Measurements from ENCODE around the gene ABCA1. TPM values are rescaled to one million over a fixed set of nuclear protein-coding genes. Genes with fewer than 3 reads are reported as not detected.
"Not testable (repeated sequence)": the region's sequence is repeated elsewhere in the genome, so short reads cannot be mapped to it uniquely, and the experiment has no call there.

The ABCA1 gene
- total and polyA plus RNA-seq, 2 donors (not counting 1 experiment from before 2014, with no cell fraction given) = 11.5 to 60.4 TPM

DNA sequence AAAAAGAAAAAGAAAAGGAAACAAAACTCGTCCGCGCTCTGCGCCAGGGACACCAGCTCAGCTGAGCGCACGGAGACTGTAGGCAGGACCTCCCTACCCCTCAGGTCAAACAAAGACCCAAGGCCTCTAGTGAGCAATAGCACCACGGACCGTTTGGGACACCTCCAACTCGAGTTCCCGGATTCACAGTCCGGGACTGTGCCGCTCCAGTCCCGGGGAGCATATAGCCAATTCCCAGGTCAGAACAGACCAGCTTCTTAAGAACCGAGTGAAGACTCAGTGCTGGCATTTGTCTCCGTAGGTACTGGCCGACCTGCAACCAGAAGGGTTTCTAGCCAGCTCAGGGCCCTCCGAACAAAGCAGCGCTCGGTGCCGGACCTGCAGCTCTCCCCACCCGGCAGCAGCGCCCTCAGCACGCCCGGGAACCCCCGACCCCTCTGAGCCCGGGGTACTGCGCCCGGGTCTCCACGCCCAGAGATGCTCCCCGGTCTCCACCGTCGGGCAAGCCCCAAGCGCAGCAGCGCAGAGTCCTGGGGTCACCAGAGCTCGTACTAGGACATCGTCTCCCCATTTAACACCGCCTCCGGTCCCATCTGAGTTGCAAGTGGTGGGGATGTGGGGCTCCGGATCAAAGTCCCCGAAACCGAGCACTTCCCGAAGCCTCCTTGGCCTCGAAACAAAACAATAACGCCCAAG, 591 bp downstream of the ABCA1 start:
- Histone ChIP-seq H3K4me1 (ENCODE audit: control insufficient read depth, extremely low read depth, insufficient read depth, low read length) (peaks cover 5% of the 10 kb centered on the region), H3K4me2 (ENCODE audit: extremely low read depth, insufficient read depth, low read length) (peak overlapping the region; percentile 72), H3K36me3 (ENCODE audit: control insufficient read depth, insufficient read depth, low read length) (no peaks in the 10 kb centered on the region), H3K79me2 (ENCODE audit: control insufficient read depth, insufficient read depth, low read length) (peaks cover 32% of the 10 kb centered on the region), H3K27me3 (ENCODE audit: control insufficient read depth, insufficient read depth, low read length) (no peaks in the 10 kb centered on the region), H3K27ac (ENCODE audit: insufficient read depth, low read length) (peak overlapping the region; percentile 73), H2AFZ (ENCODE audit: low read length) (peak overlapping the region; percentile 47), H4K20me1 (ENCODE audit: control insufficient read depth, extremely low read depth, insufficient read depth, low read length) (no peaks in the 10 kb centered on the region), H3K4me3 (replicated peaks in 1 of 4; ENCODE audit: control extremely low read depth in 1 of 4, insufficient read depth in 1 of 4, low read depth in 3 of 4, low read length in 4 of 4) (peak overlapping the region; percentile 89 to 99 (median 96)), H3K9ac (ENCODE audit: insufficient read depth, low read length) (peak overlapping the region; percentile 57), H3K9me3 (ENCODE audit: control insufficient read depth, insufficient read depth, low read depth, low read length) (no peaks in the 10 kb centered on the region)
- peak; percentile 44 to 62 for DNase-seq (ENCODE audit: low read depth in 2 of 2)
- no peak for TF ChIP-seq EZH2 (IDR thresholded peaks at IDR 0.05; ENCODE audit: low read length, missing control alignments)
- TF ChIP-seq, protein P1, sequence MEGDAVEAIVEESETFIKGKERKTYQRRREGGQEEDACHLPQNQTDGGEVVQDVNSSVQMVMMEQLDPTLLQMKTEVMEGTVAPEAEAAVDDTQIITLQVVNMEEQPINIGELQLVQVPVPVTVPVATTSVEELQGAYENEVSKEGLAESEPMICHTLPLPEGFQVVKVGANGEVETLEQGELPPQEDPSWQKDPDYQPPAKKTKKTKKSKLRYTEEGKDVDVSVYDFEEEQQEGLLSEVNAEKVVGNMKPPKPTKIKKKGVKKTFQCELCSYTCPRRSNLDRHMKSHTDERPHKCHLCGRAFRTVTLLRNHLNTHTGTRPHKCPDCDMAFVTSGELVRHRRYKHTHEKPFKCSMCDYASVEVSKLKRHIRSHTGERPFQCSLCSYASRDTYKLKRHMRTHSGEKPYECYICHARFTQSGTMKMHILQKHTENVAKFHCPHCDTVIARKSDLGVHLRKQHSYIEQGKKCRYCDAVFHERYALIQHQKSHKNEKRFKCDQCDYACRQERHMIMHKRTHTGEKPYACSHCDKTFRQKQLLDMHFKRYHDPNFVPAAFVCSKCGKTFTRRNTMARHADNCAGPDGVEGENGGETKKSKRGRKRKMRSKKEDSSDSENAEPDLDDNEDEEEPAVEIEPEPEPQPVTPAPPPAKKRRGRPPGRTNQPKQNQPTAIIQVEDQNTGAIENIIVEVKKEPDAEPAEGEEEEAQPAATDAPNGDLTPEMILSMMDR (conservative IDR thresholded peaks at IDR 0.05 in 1 of 2, IDR thresholded peaks at IDR 0.05 in 1 of 2; ENCODE audit: low read depth in 1 of 2, low read length in 2 of 2) = no peak

DNA sequence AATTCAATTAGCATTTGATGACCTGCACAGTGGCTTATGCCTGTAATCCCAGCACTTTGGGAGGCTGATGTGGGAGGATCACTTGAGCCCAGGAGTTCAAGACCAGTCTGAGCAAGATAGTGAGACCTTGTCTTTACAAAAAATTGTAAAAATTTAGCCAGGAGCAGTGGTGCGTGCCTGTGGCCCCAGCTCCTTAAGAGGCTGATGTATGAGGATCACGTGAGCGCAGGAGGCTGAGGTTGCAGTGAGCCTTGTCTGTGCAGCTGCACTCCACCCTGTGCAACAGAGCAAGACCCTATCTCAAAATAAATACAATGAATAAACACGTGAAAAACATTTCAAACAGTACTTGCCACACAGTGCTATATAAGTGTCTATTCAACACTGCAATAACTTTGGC, 4.2 kb downstream of the ABCA1 start:
- no peak for DNase-seq (ENCODE audit: low read depth in 2 of 2)
- H3K79me2 ChIP-seq (ENCODE audit: control insufficient read depth, insufficient read depth, low read length) = peaks cover 43% of the 10 kb centered on the region

DNA sequence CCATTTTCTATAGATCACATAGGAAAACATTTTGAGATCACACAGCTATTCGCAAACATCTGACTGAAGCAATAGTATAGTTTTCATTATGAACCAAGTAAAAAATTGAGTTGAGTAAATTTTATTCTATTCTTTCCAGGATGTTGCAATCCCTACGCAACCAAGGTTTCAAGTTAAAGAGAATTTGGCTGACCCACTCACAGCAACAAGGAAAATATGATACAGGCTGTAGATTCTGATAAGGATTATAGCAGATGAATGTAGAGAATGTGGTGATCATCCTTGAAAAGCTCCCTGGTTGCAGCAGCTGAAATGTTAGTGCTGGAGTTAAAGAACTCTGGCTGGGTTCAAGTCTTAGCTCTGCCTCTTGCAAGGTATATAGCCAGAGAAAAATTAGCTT, 4.7 kb downstream of the ABCA1 start:
- H3K9ac ChIP-seq (ENCODE audit: insufficient read depth, low read length) = no peak overlapping the region
- no peaks in the 10 kb centered on the region for H3K9me3 ChIP-seq (ENCODE audit: control insufficient read depth, insufficient read depth, low read depth, low read length)
- peaks cover 45% of the 10 kb centered on the region for H3K79me2 ChIP-seq (ENCODE audit: control insufficient read depth, insufficient read depth, low read length)
- no peak overlapping the region for H2AFZ ChIP-seq (ENCODE audit: low read length)
- no peaks in the 10 kb centered on the region for H3K27me3 ChIP-seq (ENCODE audit: control insufficient read depth, insufficient read depth, low read length)
- no peak overlapping the region for H3K4me3 ChIP-seq (replicated peaks in 1 of 4; ENCODE audit: control extremely low read depth in 1 of 4, insufficient read depth in 1 of 4, low read depth in 3 of 4, low read length in 4 of 4)
- H3K27ac ChIP-seq (ENCODE audit: insufficient read depth, low read length) = no peak overlapping the region
- peak overlapping the region; percentile 45 for H3K4me2 ChIP-seq (ENCODE audit: extremely low read depth, insufficient read depth, low read length)
- no peak for TF ChIP-seq EZH2 (IDR thresholded peaks at IDR 0.05; ENCODE audit: low read length, missing control alignments)
- TF ChIP-seq, protein P1 (conservative IDR thresholded peaks at IDR 0.05 in 1 of 2, IDR thresholded peaks at IDR 0.05 in 1 of 2; ENCODE audit: low read depth in 1 of 2, low read length in 2 of 2) = no peak
- H4K20me1 ChIP-seq (ENCODE audit: control insufficient read depth, extremely low read depth, insufficient read depth, low read length) = no peaks in the 10 kb centered on the region
- H3K36me3 ChIP-seq (ENCODE audit: control insufficient read depth, insufficient read depth, low read length) = no peaks in the 10 kb centered on the region
- peak; percentile 89 to 90 for DNase-seq (ENCODE audit: low read depth in 2 of 2)
- H3K4me1 ChIP-seq (ENCODE audit: control insufficient read depth, extremely low read depth, insufficient read depth, low read length) = peaks cover 11% of the 10 kb centered on the region

More for the DNA sequence above, 4.2 kb downstream of the ABCA1 start:
- Histone ChIP-seq H3K27me3 (ENCODE audit: control insufficient read depth, insufficient read depth, low read length) (no peaks in the 10 kb centered on the region), H3K9me3 (ENCODE audit: control insufficient read depth, insufficient read depth, low read depth, low read length) (no peaks in the 10 kb centered on the region), H3K9ac (ENCODE audit: insufficient read depth, low read length) (no peak overlapping the region), H3K4me3 (replicated peaks in 1 of 4; ENCODE audit: control extremely low read depth in 1 of 4, insufficient read depth in 1 of 4, low read depth in 3 of 4, low read length in 4 of 4) (no peak overlapping the region), H3K36me3 (ENCODE audit: control insufficient read depth, insufficient read depth, low read length) (no peaks in the 10 kb centered on the region), H4K20me1 (ENCODE audit: control insufficient read depth, extremely low read depth, insufficient read depth, low read length) (no peaks in the 10 kb centered on the region), H3K4me1 (ENCODE audit: control insufficient read depth, extremely low read depth, insufficient read depth, low read length) (peaks cover 11% of the 10 kb centered on the region), H2AFZ (ENCODE audit: low read length) (no peak overlapping the region), H3K4me2 (ENCODE audit: extremely low read depth, insufficient read depth, low read length) (peak overlapping the region; percentile 45), H3K27ac (ENCODE audit: insufficient read depth, low read length) (no peak overlapping the region)
- TF ChIP-seq, protein P1 (conservative IDR thresholded peaks at IDR 0.05 in 1 of 2, IDR thresholded peaks at IDR 0.05 in 1 of 2; ENCODE audit: low read depth in 1 of 2, low read length in 2 of 2) = no peak
- TF ChIP-seq EZH2 (IDR thresholded peaks at IDR 0.05; ENCODE audit: low read length, missing control alignments) = no peak

DNA sequence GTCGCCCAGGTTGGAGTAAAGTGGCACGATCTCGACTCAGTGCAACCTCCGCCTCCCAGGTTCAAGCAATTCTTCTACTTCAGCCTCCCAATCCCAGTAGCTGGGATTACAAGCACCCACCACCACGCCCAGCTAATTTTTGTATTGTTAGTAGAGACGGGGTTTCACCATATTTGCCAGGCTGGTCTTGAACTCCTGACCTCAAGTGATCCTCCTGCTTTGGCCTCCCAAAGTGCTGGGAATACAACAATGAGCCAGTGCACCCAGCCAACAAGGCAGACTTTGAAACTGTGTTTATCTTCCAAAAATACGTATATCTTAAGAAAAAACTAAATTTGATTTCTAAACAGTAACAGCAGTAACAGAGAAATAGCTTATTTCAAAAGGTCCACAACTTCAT, 5.2 kb downstream of the ABCA1 start:
- H3K4me3 ChIP-seq (replicated peaks in 1 of 4; ENCODE audit: control extremely low read depth in 1 of 4, insufficient read depth in 1 of 4, low read depth in 3 of 4, low read length in 4 of 4); H3K9ac ChIP-seq (ENCODE audit: insufficient read depth, low read length); H2AFZ ChIP-seq (ENCODE audit: low read length); H3K27ac ChIP-seq (ENCODE audit: insufficient read depth, low read length); H3K9me3 ChIP-seq (ENCODE audit: control insufficient read depth, insufficient read depth, low read depth, low read length); H3K4me2 ChIP-seq (ENCODE audit: extremely low read depth, insufficient read depth, low read length); DNase-seq (ENCODE audit: low read depth in 2 of 2); H4K20me1 ChIP-seq (ENCODE audit: control insufficient read depth, extremely low read depth, insufficient read depth, low read length); H3K36me3 ChIP-seq (ENCODE audit: control insufficient read depth, insufficient read depth, low read length); H3K27me3 ChIP-seq (ENCODE audit: control insufficient read depth, insufficient read depth, low read length): not testable (repeated sequence)
- peaks cover 46% of the 10 kb centered on the region for H3K79me2 ChIP-seq (ENCODE audit: control insufficient read depth, insufficient read depth, low read length)
- peaks cover 11% of the 10 kb centered on the region for H3K4me1 ChIP-seq (ENCODE audit: control insufficient read depth, extremely low read depth, insufficient read depth, low read length)

All from fibroblast of lung (primary cell).